NCI-H1694 treated with DMSO at 0.1 percent for 48 hours (cell line): ENCODE measurements around the gene ICAM4.

Source experiments
- DNase-seq: peaks from one replicate; lab custom pipeline; 2025; lab: John Stamatoyannopoulos, UW

The ICAM4 gene

GRCh38 chr19:10291554-10292205, 4.9 kb downstream of the ICAM4 start:
- DNase-seq: no peak

GRCh38 chr19:10292206-10292788, 5.5 kb downstream of the ICAM4 start:
- DNase-seq: peak; percentile 24

GRCh38 chr19:10292789-10293636, 6.3 kb downstream of the ICAM4 start:
- DNase-seq: no peak

- no peak for DNase-seq
Measured at GRCh38 chr19:10293637-10294367, 7.0 kb downstream of the ICAM4 start.

- no peak for DNase-seq
Measured at GRCh38 chr19:10294368-10294697, 7.6 kb downstream of the ICAM4 start.

GRCh38 chr19:10295305-10295846, 8.6 kb downstream of the ICAM4 start:
- no peak for DNase-seq

GRCh38 chr19:10295847-10296591, 9.3 kb downstream of the ICAM4 start:
- DNase-seq: no peak

- peak; percentile 69 for DNase-seq
Measured at GRCh38 chr19:10299545-10300458, 13.0 kb downstream of the ICAM4 start.

GRCh38 chr19:10305139-10305806, 18.5 kb downstream of the ICAM4 start:
- peak; percentile 15 for DNase-seq

- no peak for DNase-seq
Measured at GRCh38 chr19:10306327-10306726, 19.6 kb downstream of the ICAM4 start.

- no peak for DNase-seq
Measured at GRCh38 chr19:10309423-10309822, 22.7 kb downstream of the ICAM4 start, which contains the start of gene ZGLP1. TSS of gene ZGLP1 (minus strand) at chr19:10309815.

GRCh38 chr19:10315335-10316214, 28.8 kb downstream of the ICAM4 start, which contains the start of gene FDX2:
TSS of gene FDX2 (minus strand) at chr19:10316015. CDS start at chr19:10315996, 19 bp downstream.
- peak; percentile 41 for DNase-seq

GRCh38 chr19:10316229-10317044, 29.7 kb downstream of the ICAM4 start:
- DNase-seq: no peak

- DNase-seq: no peak
Measured at GRCh38 chr19:10317045-10317856, 30.5 kb downstream of the ICAM4 start.

GRCh38 chr19:10317857-10318462, 31.2 kb downstream of the ICAM4 start:
- no peak for DNase-seq
